ENCODE results near the gene BCAT1. TPM values are rescaled to one million over a fixed set of nuclear protein-coding genes. Genes with fewer than 3 reads are reported as not detected.
"Not testable (repeated sequence)": the region's sequence is repeated elsewhere in the genome, so short reads cannot be mapped to it uniquely, and the experiment has no call there.

The BCAT1 gene
- total and polyA plus RNA-seq, 8 donors, result 1.3 to 33.0 (median 7.4) TPM

- peaks cover 3 to 17% (median 11%) of the 10 kb centered on the region in 4 donors for H3K9me3 ChIP-seq
- WGBS, 5 donors, result 5 to 55% (median 33%) methylated on average over 2 of the region's 2 CpGs
- H3K36me3 ChIP-seq, result no peaks in the 10 kb centered on the region
- TF ChIP-seq, protein P1, sequence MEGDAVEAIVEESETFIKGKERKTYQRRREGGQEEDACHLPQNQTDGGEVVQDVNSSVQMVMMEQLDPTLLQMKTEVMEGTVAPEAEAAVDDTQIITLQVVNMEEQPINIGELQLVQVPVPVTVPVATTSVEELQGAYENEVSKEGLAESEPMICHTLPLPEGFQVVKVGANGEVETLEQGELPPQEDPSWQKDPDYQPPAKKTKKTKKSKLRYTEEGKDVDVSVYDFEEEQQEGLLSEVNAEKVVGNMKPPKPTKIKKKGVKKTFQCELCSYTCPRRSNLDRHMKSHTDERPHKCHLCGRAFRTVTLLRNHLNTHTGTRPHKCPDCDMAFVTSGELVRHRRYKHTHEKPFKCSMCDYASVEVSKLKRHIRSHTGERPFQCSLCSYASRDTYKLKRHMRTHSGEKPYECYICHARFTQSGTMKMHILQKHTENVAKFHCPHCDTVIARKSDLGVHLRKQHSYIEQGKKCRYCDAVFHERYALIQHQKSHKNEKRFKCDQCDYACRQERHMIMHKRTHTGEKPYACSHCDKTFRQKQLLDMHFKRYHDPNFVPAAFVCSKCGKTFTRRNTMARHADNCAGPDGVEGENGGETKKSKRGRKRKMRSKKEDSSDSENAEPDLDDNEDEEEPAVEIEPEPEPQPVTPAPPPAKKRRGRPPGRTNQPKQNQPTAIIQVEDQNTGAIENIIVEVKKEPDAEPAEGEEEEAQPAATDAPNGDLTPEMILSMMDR (IDR thresholded peaks at IDR 0.05), result peak in 2 of 7 experiments; percentile 10 to 25
- TF ChIP-seq EP300 (IDR thresholded peaks at IDR 0.05), result no peak
- peaks cover 0 to 7% (median 0%) of the 10 kb centered on the region in 3 donors for H3K27me3 ChIP-seq
- H3K4me1 ChIP-seq, result no peaks in the 10 kb centered on the region
- intact Hi-C loops (cut with DNase I; ENCODE audit: low total_unique reads), result no loop called here
- no peak overlapping the region for H3K4me3 ChIP-seq
- peak in 1 of 2 donors; percentile 46 for DNase-seq
- H3K27ac ChIP-seq, result no peak overlapping the region
Observed at GRCh38 chr12:24960222-24960855, 11.4 kb upstream of the BCAT1 start.

DNA sequence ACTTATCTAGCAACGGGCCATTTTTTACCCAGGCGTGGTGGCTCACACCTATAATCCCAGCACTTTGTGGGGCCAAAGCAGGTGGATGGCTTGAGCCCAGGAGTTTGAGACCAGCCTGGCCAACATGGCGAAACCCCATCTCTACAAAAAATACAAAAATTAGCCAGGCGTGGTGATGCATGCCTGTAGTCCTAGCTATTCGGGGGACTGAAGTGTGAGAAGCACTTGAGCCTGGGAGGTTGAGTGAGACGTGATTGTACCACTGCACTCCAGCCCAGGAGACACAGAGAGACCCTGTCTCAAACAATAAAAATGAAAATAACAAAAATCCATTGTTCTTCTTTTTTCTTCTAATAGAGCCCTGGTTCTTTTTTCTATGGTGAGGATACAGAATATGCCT is 7.5 kb upstream of the BCAT1 start:
- H3K27ac ChIP-seq; DNase-seq; intact Hi-C loops (cut with DNase I; ENCODE audit: low total_unique reads); H3K4me3 ChIP-seq; H3K36me3 ChIP-seq; H3K27me3 ChIP-seq; H3K4me1 ChIP-seq; H3K9me3 ChIP-seq: not testable (repeated sequence)
- 86 to 96% (median 93%) methylated on average over 6 of the region's 6 CpGs for WGBS, 5 donors

DNA sequence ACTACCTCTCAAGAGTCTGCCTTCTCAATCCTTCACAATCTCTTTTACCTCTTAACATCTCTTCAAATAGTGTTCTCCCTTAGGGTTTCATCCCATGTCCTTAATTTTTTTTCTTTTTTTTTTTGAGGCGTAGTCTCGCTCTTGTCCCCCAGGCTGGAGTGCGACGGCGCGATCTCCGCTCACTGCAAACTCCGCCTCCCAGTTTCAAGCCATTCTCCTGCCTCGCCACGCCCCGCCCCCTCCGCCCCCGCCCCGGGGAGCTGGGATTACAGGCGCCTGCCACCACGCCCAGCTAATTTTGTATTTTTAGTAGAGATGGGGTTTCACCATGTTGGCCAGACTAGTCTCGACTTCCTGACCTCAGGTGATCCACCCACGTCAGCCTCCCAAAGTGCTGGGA is 7.0 kb upstream of the BCAT1 start:
- Histone ChIP-seq H3K4me1 (no peaks in the 10 kb centered on the region), H3K36me3 (no peaks in the 10 kb centered on the region), H3K4me3 (no peak overlapping the region), H3K9me3 (no peaks in the 10 kb centered on the region), H3K27ac (no peak overlapping the region), H3K27me3 (peaks cover 0 to 7% (median 0%) of the 10 kb centered on the region in 3 donors)
- intact Hi-C loops (cut with DNase I; ENCODE audit: low total_unique reads), result no loop called here
- no peak for DNase-seq
- TF ChIP-seq, protein P1 (IDR thresholded peaks at IDR 0.05), result no peak
- no peak for TF ChIP-seq POLR2AphosphoS5 (IDR thresholded peaks at IDR 0.05)
- TF ChIP-seq EP300 (IDR thresholded peaks at IDR 0.05), result no peak
- TF ChIP-seq POLR2A (IDR thresholded peaks at IDR 0.05), result no peak
- WGBS, 5 donors, result 88 to 94% (median 91%) methylated on average over 18 of the region's 18 CpGs

GRCh38 chr12:24955389-24955788 is 6.5 kb upstream of the BCAT1 start:
- no peak overlapping the region for H3K27ac ChIP-seq
- H3K4me1 ChIP-seq, result no peaks in the 10 kb centered on the region
- H3K9me3 ChIP-seq, result no peaks in the 10 kb centered on the region
- TF ChIP-seq, protein P1 (IDR thresholded peaks at IDR 0.05), result no peak
- TF ChIP-seq POLR2AphosphoS5 (IDR thresholded peaks at IDR 0.05) (no peak), EP300 (IDR thresholded peaks at IDR 0.05) (no peak), POLR2A (IDR thresholded peaks at IDR 0.05) (no peak)
- H3K4me3 ChIP-seq, result no peak overlapping the region
- 83 to 97% (median 86%) methylated on average over 3 of the region's 3 CpGs for WGBS, 5 donors
- intact Hi-C loops (cut with DNase I; ENCODE audit: low total_unique reads), result no loop called here
- peaks cover 0 to 7% (median 0%) of the 10 kb centered on the region in 3 donors for H3K27me3 ChIP-seq
- DNase-seq, result no peak
- no peaks in the 10 kb centered on the region for H3K36me3 ChIP-seq

DNA sequence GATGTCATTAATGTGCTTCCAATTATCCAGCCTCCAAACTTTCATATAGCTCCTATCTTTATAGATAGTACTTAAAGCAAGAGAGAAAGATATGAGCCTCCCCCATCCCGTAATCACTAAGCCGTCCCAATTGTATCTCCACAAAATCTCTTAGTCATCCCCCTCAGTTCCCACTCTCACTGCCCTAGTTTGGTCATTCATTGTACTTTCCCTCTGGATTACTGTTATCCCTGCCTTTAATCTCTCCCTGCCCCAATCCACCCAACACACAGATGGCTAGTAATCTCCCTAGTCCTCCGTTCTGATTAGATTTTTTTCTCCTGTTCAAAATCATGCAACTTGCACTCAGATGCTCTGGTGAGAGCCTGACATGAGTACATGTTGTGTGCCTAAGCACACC is 5.4 kb upstream of the BCAT1 start:
- peaks cover 0 to 13% (median 0%) of the 10 kb centered on the region in 3 donors for H3K27me3 ChIP-seq
- 48 to 71% (median 58%) methylated on average over 3 of the region's 3 CpGs for WGBS, 5 donors
- intact Hi-C loops (cut with DNase I; ENCODE audit: low total_unique reads), result no loop called here
- H3K4me3 ChIP-seq, result no peak overlapping the region
- H3K4me1 ChIP-seq, result peaks cover 0 to 3% (median 2%) of the 10 kb centered on the region in 4 donors
- DNase-seq, result no peak
- no peaks in the 10 kb centered on the region for H3K9me3 ChIP-seq
- H3K27ac ChIP-seq, result no peak overlapping the region
- no peaks in the 10 kb centered on the region for H3K36me3 ChIP-seq
- TF ChIP-seq POLR2AphosphoS5 (IDR thresholded peaks at IDR 0.05) (no peak), POLR2A (IDR thresholded peaks at IDR 0.05) (no peak), EP300 (IDR thresholded peaks at IDR 0.05) (no peak)
- TF ChIP-seq, protein P1 (IDR thresholded peaks at IDR 0.05), result no peak
